Measurements from ENCODE around the gene SMYD3.

- TF ChIP-seq EP300 (IDR thresholded peaks at IDR 0.05; ENCODE audit: low read length): peak; percentile 10; the same call in 1 of the 2 replicates
- no peak for TF ChIP-seq ZHX1 (conservative IDR thresholded peaks at IDR 0.05; ENCODE audit: low read length)
- TF ChIP-seq PHB (CRISPR knock-in tag; IDR thresholded peaks at IDR 0.05): 0 out of 2 replicates have a peak, but pooled peaks have one; percentile 50
- no peak for TF ChIP-seq ELF4 (CRISPR knock-in tag; IDR thresholded peaks at IDR 0.05)
- TF ChIP-seq GATAD2B (IDR thresholded peaks at IDR 0.05; ENCODE audit: borderline replicate concordance): no peak
- no peak for TF ChIP-seq MED1 (CRISPR knock-in tag; IDR thresholded peaks at IDR 0.05; ENCODE audit: borderline replicate concordance)
- TF ChIP-seq CREB1 (IDR thresholded peaks at IDR 0.05): peak; percentile 22; the same call in 1 of the 2 replicates
- TF ChIP-seq CREB1 (CRISPR knock-in tag; IDR thresholded peaks at IDR 0.05): no peak
- TF ChIP-seq MTF1 (CRISPR knock-in tag; IDR thresholded peaks at IDR 0.05; ENCODE audit: borderline replicate concordance): no peak
- TF ChIP-seq, protein P1, sequence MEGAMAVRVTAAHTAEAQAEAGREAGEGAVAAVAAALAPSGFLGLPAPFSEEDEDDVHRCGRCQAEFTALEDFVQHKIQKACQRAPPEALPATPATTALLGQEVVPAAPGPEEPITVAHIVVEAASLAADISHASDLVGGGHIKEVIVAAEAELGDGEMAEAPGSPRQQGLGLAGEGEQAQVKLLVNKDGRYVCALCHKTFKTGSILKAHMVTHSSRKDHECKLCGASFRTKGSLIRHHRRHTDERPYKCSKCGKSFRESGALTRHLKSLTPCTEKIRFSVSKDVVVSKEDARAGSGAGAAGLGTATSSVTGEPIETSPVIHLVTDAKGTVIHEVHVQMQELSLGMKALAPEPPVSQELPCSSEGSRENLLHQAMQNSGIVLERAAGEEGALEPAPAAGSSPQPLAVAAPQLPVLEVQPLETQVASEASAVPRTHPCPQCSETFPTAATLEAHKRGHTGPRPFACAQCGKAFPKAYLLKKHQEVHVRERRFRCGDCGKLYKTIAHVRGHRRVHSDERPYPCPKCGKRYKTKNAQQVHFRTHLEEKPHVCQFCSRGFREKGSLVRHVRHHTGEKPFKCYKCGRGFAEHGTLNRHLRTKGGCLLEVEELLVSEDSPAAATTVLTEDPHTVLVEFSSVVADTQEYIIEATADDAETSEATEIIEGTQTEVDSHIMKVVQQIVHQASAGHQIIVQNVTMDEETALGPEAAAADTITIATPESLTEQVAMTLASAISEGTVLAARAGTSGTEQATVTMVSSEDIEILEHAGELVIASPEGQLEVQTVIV (CRISPR knock-in tag; IDR thresholded peaks at IDR 0.05; ENCODE audit: borderline replicate concordance): no peak
- no peak for TF ChIP-seq POLR2AphosphoS5 (IDR thresholded peaks at IDR 0.05; ENCODE audit: control insufficient read depth, insufficient read depth, low read depth, low read length)
Observed at GRCh38 chr1:246165826-246166709, 341.0 kb downstream of the SMYD3 start.

Data from K562 (cell line).